HG03469 (cell line): ENCODE results near the gene C1orf122.
A peak's percentile ranks its signal among the peaks of the same experiment; 100 is the strongest.

ENCODE experiments used
- ATAC-seq: cut with Tn5 transposase; IDR thresholded peaks from one replicate; pipeline ENCODE4 v1.9.1; 2021; ENCODE audit warnings: mild to moderate bottlenecking, moderate library complexity, moderate number of reproducible peaks; ENCODE audit not compliant: unreplicated experiment

The C1orf122 gene

GRCh38 chr1:37797750-37798345, 9.7 kb upstream of the C1orf122 start:
- no peak for ATAC-seq

GRCh38 chr1:37802439-37802838, 5.2 kb upstream of the C1orf122 start:
- no peak for ATAC-seq

DNA sequence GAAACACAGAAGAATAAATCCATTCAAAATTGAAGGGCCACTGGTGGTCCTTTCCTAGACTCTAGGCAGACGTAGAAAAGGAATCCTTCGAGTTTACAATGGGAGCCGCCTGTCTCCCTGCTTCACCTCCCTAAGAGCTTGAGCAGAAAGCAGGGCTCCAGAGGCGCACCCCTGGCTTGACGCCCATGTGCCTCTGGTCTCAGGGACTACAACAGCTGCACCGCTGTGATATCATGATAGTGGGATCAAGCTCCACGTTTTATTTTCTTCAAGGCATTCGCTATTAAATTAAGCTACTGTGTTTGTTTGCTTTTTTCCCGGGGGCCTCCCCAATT, 403 bp upstream of the C1orf122 start:
- no peak for ATAC-seq

DNA sequence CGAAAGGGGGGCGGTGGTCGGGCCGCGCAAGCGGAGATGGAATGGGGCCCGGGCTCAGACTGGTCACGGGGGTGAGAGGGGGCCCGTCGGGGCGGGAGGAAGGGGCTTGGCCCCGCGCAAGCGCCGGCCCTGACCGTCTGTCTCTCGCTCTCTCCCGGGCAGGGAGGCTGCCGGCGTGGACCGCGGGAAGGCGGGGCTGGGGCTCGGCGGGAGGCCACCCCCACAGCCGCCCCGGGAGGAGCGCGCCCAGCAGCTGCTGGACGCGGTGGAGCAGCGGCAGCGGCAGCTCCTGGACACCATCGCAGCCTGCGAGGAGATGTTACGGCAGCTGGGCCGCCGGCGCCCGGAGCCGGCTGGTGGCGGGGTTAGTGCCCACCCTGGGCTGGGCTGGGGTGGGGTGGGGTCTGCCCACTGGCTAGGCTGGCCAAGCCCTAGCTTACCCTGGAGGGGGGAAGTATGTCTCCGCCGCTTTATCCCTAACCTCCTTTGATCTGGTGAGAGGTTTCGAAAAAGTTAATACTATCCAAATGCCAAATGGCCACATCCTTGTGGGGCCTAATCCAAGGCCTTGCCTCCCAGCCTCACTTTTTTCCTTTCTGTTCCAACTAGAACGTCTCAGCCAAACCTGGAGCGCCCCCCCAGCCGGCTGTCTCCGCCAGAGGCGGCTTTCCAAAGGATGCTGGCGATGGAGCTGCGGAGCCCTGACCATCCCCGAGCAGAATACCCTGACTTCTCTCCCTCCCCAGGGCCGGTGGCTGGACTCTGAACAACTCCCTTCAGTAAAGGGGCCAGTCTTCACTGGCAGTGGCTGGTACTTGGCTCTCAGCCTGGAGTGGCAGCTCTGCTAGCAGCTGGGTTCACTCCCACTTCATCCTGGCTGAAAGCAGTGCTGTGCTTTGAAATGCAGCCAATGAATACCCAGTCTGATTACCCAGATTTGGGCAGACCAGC, 1.1 kb downstream of the C1orf122 start:
- peak; percentile 20 for ATAC-seq

DNA sequence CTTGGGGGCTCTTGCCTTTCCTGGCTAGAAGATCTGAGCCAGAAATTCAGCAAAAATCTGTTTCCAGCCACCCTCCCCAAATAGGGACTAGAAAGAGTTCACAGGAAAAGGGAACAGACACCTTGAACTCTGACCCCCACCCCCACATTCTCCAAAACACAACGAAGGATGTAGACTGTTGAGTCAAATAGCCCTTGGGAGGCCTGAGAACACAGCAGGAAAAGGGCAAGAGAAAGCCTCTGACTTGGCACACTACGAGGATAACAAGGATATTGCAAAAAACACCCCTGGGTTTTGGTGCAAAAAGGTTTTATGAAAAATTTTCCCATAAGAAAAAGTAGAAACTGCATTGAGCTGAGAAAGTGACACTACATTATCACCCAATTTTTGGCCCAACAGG, 2.4 kb downstream of the C1orf122 start:
- no peak for ATAC-seq

DNA sequence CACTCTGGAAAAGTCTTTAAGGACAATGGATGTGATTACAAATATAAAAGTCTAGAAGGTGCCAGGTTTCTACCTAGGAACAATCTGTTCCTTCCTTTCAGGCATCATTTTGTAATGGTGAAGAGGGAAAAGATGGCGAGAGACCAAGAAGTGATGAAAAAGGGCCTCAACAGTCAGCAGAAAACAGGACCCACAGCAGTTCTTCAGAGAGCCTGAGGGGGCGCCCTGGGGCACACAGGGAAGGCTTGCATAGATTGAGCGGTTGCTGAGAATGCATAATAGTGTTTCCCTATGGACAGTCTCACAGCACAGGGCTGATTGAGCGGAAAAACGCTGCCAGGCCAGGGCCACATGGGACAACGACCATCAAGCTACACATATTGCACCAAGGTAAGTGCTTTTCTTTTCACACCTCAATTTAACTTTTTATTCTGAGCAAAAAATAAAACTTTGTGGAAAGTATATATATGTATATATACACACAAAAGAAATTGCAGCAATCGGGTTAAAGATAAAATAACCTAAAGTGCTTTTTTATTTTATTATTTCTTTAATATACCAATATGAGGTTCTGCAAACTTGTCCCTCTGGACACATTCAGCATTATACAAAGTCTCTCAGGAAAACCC, 3.6 kb downstream of the C1orf122 start:
- ATAC-seq, result no peak

- ATAC-seq, result no peak
Measured at GRCh38 chr1:37813529-37814145, 6.0 kb downstream of the C1orf122 start.

- ATAC-seq, result no peak
Measured at GRCh38 chr1:37814252-37814651, 6.7 kb downstream of the C1orf122 start.

- no peak for ATAC-seq
Measured at GRCh38 chr1:37817481-37817880, 9.9 kb downstream of the C1orf122 start.

GRCh38 chr1:37821481-37821880, 13.9 kb downstream of the C1orf122 start:
- no peak for ATAC-seq

DNA sequence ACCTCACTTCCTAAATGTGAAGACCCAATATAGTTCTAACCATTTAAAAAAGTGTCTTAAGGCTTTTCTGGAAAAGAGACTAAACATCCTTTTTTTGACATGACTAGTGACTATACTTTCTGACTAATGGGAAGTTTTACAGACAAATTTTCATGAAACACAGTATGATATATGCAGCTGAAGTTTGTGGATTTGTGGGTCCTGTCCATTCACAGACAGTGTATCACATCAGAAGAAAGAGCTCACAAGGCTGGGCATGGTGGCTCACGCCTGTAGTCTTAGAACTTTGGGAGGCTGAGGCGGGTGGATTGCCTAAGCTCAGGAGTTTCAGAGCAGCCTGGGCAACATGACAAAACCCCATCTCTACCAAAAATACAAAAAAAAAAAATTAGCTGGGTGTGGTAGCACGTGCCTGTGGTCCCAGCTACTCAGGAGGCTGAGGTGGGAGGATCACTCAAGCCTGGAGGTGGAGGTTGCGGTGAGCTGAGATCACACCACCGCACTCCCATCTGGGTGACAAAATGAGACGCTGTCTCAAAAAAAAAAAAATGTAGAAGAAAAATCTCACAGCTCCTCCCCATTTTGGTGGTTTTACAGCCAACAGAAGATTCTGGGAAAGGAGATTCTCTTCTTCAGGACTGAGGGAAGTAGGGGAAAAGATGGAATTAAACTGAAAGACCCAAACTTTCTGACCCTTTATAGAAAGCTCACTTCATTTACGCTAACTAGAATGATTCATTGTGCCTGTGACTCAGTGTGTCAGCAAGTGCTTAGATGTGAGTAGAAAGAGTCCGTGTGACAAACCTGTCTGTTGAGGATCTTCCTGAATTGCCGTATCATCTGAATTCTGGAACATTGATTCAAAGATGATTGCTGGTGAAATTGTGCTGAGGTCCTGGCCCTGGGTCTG, 15.6 kb downstream of the C1orf122 start:
- ATAC-seq, result no peak

DNA sequence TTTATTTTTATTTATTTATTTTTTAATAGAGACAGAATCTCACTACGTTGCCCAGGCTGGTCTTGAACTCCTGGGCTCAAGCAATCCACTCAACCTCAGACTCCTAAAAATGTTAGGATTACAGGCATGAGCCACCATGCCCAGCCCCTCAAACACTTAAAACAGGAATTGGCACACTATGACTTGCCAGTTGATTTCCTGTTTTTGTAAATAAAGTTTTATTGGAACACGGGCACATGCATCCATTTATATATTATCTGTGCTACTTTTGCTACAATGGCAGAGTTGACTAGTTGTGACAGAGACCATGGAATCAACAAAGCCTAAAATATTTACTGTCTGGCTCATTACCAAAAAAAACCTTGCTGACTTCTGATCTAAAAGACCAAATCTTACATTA, 16.4 kb downstream of the C1orf122 start:
- no peak for ATAC-seq

- no peak for ATAC-seq
Measured at GRCh38 chr1:37825506-37825905, 17.9 kb downstream of the C1orf122 start.

- no peak for ATAC-seq
Measured at GRCh38 chr1:37828410-37829074, 21.0 kb downstream of the C1orf122 start.

DNA sequence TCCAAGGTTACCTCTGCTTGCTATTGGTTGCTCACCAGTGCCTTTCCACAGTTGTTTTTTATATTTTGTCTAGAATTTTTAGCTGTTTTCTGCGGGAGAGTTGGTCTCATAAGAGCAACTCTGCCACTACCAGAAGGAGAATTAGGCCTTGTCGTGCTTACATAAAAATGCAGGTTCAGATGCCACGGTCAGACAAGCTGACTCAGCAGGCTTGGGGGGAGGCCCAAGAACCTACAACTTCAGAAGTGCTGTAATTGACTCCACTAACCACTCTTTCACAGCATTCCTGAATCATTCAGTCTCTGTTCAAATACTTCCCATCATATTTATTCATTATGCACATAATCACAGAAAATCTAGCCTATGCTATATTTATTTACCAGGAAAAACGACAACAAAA, 23.5 kb downstream of the C1orf122 start:
- no peak for ATAC-seq

DNA sequence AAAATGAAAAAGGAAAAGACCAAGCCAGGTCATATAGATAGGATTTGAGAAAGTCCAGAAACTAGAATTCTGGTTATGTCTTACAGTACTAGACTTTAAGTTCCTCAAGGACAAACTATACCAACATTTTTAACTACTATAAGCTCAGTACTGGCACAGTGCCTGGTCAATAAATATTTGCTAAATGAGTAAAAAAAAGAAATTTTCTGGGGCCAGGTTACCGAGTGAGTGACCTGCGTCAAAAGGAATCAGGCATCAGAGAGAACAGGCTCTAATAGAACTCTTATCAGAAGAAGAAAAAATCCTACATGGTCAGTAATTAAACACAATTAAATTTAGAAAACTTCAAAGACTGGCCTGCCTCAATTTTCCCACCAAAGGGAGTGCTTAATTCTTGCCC, 24.2 kb downstream of the C1orf122 start:
- no peak for ATAC-seq

GRCh38 chr1:37836788-37837187, 29.2 kb downstream of the C1orf122 start:
- ATAC-seq, result no peak

DNA sequence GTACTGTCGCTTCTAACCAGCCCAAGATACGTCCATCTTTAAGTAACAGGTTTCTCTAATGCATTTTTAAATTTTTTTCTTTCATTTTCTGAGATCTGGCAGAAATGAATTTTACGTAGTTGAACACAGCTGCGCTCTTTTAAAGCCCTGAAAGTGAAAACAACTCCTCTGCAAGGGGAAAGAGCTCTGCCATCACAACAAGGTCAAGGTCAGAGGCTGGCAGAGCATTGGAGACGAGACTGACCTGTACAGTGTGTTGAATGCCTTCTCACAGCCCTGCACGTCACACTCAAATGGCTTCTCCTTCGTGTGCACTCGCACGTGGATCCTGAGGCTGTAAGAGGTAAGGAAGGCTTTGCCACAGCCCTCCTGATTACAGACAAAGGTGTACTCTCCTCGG, 32.1 kb downstream of the C1orf122 start:
- ATAC-seq, result no peak

GRCh38 chr1:37840711-37841110, 33.1 kb downstream of the C1orf122 start:
- no peak for ATAC-seq

DNA sequence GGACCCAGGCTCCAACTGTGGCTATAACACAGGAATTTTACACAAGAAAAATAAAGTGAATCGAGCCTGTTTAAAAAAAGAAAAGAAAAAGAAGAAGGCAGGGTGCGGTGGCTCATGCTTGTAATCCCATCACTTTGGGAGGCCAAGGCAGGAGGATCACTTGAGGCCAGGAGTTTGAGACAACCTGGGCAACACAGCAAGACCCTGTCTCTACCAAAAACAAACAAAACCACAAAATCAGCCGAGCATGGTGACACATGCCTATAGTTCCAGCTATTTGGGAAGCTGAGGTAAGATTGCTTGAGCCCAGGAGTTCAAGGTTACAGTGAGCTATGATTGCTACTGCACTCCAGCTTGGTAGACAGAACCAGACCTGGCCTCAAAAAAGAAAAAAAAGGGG, 34.1 kb downstream of the C1orf122 start:
- ATAC-seq, result no peak
